VCaP (cell line): ENCODE data around the gene CACNA2D3.

Experiments used
- H3K27ac ChIP-seq: fragments of 450-650 bp; 2 replicates; pipeline ENCODE4 v1.5.1; 2017
- CTCF ChIP-seq: fragments of 450-650 bp; conservative IDR thresholded peaks from 2 replicates; pipeline ENCODE4 v1.5.1; 2017; ENCODE audit warnings: mild to moderate bottlenecking, moderate library complexity

Gene CACNA2D3

GRCh38 chr3:54801977-54802376, 679.6 kb downstream of the CACNA2D3 start:
- no peak for TF ChIP-seq CTCF
- no peak overlapping the region for H3K27ac ChIP-seq

GRCh38 chr3:54810401-54810800, 688.0 kb downstream of the CACNA2D3 start:
- TF ChIP-seq CTCF, result no peak
- no peak overlapping the region for H3K27ac ChIP-seq

GRCh38 chr3:54814224-54814623, 691.9 kb downstream of the CACNA2D3 start:
- TF ChIP-seq CTCF, result no peak
- no peak overlapping the region for H3K27ac ChIP-seq

GRCh38 chr3:54817628-54818027, 695.3 kb downstream of the CACNA2D3 start:
- TF ChIP-seq CTCF, result no peak
- no peak overlapping the region for H3K27ac ChIP-seq

- no peak overlapping the region for H3K27ac ChIP-seq
- TF ChIP-seq CTCF, result no peak
Observed at GRCh38 chr3:54818486-54818885, 696.1 kb downstream of the CACNA2D3 start.

- TF ChIP-seq CTCF, result no peak
- H3K27ac ChIP-seq, result no peak overlapping the region
Observed at GRCh38 chr3:54818942-54819341, 696.6 kb downstream of the CACNA2D3 start.

GRCh38 chr3:54819946-54820345, 697.6 kb downstream of the CACNA2D3 start:
- TF ChIP-seq CTCF, result no peak
- H3K27ac ChIP-seq, result no peak overlapping the region

- TF ChIP-seq CTCF, result no peak
- H3K27ac ChIP-seq, result no peak overlapping the region; the same call in 1 of the 2 replicates
Observed at GRCh38 chr3:54822206-54822605, 699.9 kb downstream of the CACNA2D3 start.
